K562 (cell line): ENCODE data around the gene PFKL. TPM values are rescaled to one million over a fixed set of nuclear protein-coding genes. Genes with fewer than 3 reads are reported as not detected.

Experiments
- BACH1 ChIP-seq: fragments of 200-800 bp; sonication (Bioruptor generic); IDR thresholded peaks from 2 replicates; pipeline ENCODE4 v1.6.1; 2016; ENCODE audit warnings: missing genetic modification characterization, missing compliant biosample characterization
- BRCA1 ChIP-seq, 2 experiments: fragments of 450-650 bp in 1 of 2; sonication (generic) in 1 of 2; formaldehyde crosslinking in 1 of 2; IDR thresholded peaks; 2 replicates each; pipeline versions ENCODE4 v1.5.0 to v1.6.1; 2017 to 2020; ENCODE audit warnings: mild to moderate bottlenecking in 1 of 2, missing genetic modification reagents in 1 of 2
- CC2D1A ChIP-seq: fragments of 450-650 bp; IDR thresholded peaks from 2 replicates; pipeline ENCODE4 v1.6.1; 2017; ENCODE audit warnings: mild to moderate bottlenecking
- ETV1 ChIP-seq: fragments of 450-650 bp; conservative IDR thresholded peaks from 2 replicates; pipeline ENCODE4 v1.6.1; 2016; ENCODE audit warnings: missing genetic modification characterization, control low read depth, low read depth, missing compliant biosample characterization
- NONO ChIP-seq, 2 experiments: fragments of 200-400 bp in 1 of 2; fragments of 450-650 bp in 1 of 2; formaldehyde crosslinking in 1 of 2; IDR thresholded peaks; 2 replicates each; pipeline ENCODE4 v1.6.1; 2017; ENCODE audit warnings: low read depth in 2 of 2, mild to moderate bottlenecking in 2 of 2, moderate library complexity in 2 of 2, low read length in 1 of 2
- NR1H2 ChIP-seq: sonication (generic); formaldehyde crosslinking; IDR thresholded peaks from 2 replicates; pipeline ENCODE4 v1.4.0; 2020; ENCODE audit warnings: mild to moderate bottlenecking, missing genetic modification reagents
- RFX1 ChIP-seq: fragments of 450-650 bp; IDR thresholded peaks from 2 replicates; pipeline ENCODE4 v1.6.1; 2016; ENCODE audit warnings: mild to moderate bottlenecking, moderate library complexity
- TAL1 ChIP-seq: fragments of 450-650 bp; IDR thresholded peaks from 2 replicates; pipeline ENCODE4 v1.6.1; 2016; ENCODE audit warnings: mild to moderate bottlenecking
- XRCC3 ChIP-seq: fragments of 450-650 bp; IDR thresholded peaks from 2 replicates; pipeline ENCODE4 v1.6.1; 2017; ENCODE audit warnings: mild to moderate bottlenecking, moderate library complexity
- polyA plus RNA-seq, 8 experiments: library from polyadenylated mRNA; depleted of rRNA in 4 of 8; stranded (reverse) in 5 of 8; unstranded in 3 of 8; fragments of >200 nt; fragmentation: Nextera tagmentation in 2 of 8; fragmentation: Illumina TruSeq in 1 of 8; extraction: Ambion mirVana in 2 of 8; extraction: Trizol in 1 of 8; gene quantifications; 2 replicates each; pipeline versions ENCODE4 v1.2.1 to v1.2.3, GENCODE V29; 2011 to 2014; ENCODE audit warnings: inconsistent platforms in 1 of 8, missing spikeins in 1 of 8
- total RNA-seq, 7 experiments: library from RNA; depleted of rRNA in 6 of 7; stranded (reverse); fragments of >200 nt in 6 of 7; fragmentation: Illumina TruSeq in 2 of 7; extraction: Trizol in 2 of 7; gene quantifications; 2 replicates each; pipeline versions ENCODE4 v1.2.1 to v1.2.3, GENCODE V29; 2011 to 2021; ENCODE audit warnings: low replicate concordance in 1 of 7
- TF ChIP-seq, protein P1 (sequence below): sonication (generic); formaldehyde crosslinking; IDR thresholded peaks from 2 replicates; pipeline ENCODE4 v1.8.1; 2023; ENCODE audit warnings: mild to moderate bottlenecking, missing genetic modification reagents, moderate library complexity
- TF ChIP-seq, protein P2 (sequence below): fragments of 250-450 bp; sonication (Bioruptor Pico); IDR thresholded peaks from 2 replicates; pipeline ENCODE4 v1.5.0; 2021; ENCODE audit warnings: mild to moderate bottlenecking, moderate library complexity
- TF ChIP-seq, protein P3 (sequence below): sonication (generic); formaldehyde crosslinking; IDR thresholded peaks from 2 replicates; pipeline ENCODE4 v1.8.0; 2022; ENCODE audit warnings: mild to moderate bottlenecking, missing genetic modification reagents
- TF ChIP-seq, protein P4 (sequence below): sonication (generic); formaldehyde crosslinking; IDR thresholded peaks from 2 replicates; pipeline ENCODE4 v1.8.0; 2022; ENCODE audit warnings: mild to moderate bottlenecking, missing genetic modification reagents
- TF ChIP-seq, protein P5 (sequence below): fragments of 250-450 bp; sonication (Bioruptor Pico); IDR thresholded peaks from 2 replicates; pipeline ENCODE4 v1.4.0; 2020; ENCODE audit warnings: mild to moderate bottlenecking, moderate library complexity

Gene PFKL
- total and polyA plus RNA-seq, 9 of the 15 experiments (the other 6 are each of a cell fraction or from before 2014, with no cell fraction given): 1.1 to 124 (median 45.6) TPM

DNA sequence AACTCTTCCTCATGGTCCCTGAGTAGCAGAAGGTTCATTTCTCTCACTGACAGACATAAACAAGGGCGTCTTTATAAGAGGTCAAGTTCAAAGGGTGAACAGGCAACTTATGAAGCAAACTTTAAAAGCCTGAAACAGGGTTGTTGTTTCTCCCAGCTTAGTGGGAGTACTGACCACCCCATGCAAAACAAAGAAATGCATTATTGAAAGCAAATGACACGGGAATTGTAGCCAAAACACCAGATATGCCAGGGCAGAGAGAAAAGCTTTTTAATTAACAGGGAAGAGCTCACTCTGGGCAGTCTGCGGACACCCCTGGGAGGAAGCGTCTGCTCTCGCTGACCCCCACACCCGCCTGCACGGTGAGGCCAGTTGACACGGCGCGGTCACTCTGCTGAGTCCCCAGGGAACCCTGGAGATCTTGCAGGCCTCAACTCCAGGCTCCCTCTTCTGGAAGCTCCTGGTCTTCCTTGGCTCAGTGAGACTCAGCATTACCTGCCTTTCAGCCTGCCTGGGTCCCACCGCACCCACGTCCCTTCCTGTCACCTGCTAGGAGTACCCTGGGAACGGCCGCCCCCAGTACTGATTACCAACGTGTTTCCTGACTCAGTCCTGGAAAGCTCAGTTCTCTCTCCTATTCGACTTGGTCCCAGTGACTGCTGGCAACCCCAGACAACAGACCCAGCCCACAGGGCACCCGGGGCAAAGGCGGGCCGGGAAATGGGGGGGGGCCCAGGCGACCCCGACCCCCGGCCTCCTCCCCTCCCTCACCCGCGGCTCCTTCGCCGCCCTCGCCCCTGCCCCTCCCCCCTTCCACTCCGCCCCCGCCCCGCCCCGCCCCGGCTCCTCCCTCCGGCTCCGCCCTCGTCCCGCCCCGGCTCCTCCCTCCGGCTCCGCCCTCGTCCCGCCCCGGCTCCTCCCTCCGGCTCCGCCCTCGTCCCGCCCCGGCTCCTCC is 38.4 kb downstream of the PFKL start (continued):
- TF ChIP-seq, protein P1, sequence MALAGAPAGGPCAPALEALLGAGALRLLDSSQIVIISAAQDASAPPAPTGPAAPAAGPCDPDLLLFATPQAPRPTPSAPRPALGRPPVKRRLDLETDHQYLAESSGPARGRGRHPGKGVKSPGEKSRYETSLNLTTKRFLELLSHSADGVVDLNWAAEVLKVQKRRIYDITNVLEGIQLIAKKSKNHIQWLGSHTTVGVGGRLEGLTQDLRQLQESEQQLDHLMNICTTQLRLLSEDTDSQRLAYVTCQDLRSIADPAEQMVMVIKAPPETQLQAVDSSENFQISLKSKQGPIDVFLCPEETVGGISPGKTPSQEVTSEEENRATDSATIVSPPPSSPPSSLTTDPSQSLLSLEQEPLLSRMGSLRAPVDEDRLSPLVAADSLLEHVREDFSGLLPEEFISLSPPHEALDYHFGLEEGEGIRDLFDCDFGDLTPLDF (CRISPR knock-in tag): no peak
- TF ChIP-seq TAL1 (no peak), CC2D1A (no peak), XRCC3 (no peak), NONO (IDR thresholded peaks at IDR 0.05; ENCODE audit: low read depth in 2 of 2, low read length in 1 of 2) (no peak; a peak in 1 of 4 replicates), NR1H2 (no peak), BACH1 (no peak), ETV1 (tag) (no peak), RFX1 (no peak), BRCA1 (IDR thresholded peaks at IDR 0.05) (no peak), BRCA1 (CRISPR knock-in tag; IDR thresholded peaks at IDR 0.05) (no peak)
- TF ChIP-seq, protein P2, sequence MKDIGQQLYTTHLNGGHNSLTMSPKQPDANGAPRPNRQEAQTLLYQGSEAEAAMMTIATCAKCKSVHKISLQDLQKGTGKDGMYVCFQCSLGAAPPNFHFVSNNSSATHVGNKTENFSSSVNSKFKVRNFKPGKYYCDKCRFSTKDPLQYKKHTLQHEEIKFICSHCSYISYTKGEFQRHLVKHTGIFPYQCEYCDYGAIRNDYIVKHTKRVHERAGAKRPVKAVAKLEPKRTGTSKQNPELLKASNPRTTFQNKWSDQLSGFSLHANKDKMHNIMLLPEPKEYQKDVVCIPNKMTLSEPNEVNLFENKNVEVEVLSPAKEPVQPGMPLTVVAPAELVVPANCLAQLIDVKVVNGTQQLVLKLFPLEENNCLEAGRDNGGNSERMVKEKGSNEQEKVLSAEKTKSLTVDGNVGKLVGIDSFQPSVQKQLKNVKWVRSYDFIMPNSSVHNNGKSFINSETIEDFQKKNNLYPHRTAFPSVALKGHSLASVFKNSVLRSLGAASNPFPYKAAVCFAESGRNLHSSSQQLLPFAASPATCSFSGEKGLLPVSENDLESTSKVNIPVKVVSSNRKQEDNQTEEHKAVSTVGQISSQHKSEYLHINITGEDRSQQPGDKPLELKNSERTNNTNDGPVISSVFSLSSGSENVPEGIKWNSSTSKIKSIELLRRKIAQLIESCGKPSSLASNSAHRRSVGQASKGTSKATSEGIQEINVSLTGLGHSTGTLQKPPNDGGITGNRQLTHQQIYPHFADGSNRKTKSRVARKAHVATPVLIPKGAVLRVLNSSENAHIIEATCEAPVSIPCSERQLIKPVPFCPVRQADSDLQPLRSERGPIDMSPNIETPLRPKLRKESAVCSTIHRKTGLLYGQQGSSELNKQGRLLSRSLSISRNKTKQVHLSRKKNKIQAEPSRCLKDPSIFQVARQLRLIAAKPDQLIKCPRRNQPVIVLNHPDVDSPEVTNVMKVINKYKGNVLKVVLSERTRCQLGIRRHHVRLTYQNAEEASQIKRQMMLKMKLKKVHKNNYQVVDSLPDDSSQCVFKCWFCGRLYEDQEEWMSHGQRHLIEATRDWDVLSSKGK (CRISPR knock-in tag): no peak
- TF ChIP-seq, protein P3, sequence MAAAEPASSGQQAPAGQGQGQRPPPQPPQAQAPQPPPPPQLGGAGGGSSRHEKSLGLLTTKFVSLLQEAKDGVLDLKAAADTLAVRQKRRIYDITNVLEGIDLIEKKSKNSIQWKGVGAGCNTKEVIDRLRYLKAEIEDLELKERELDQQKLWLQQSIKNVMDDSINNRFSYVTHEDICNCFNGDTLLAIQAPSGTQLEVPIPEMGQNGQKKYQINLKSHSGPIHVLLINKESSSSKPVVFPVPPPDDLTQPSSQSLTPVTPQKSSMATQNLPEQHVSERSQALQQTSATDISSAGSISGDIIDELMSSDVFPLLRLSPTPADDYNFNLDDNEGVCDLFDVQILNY (CRISPR knock-in tag): no peak
- TF ChIP-seq, protein P4, sequence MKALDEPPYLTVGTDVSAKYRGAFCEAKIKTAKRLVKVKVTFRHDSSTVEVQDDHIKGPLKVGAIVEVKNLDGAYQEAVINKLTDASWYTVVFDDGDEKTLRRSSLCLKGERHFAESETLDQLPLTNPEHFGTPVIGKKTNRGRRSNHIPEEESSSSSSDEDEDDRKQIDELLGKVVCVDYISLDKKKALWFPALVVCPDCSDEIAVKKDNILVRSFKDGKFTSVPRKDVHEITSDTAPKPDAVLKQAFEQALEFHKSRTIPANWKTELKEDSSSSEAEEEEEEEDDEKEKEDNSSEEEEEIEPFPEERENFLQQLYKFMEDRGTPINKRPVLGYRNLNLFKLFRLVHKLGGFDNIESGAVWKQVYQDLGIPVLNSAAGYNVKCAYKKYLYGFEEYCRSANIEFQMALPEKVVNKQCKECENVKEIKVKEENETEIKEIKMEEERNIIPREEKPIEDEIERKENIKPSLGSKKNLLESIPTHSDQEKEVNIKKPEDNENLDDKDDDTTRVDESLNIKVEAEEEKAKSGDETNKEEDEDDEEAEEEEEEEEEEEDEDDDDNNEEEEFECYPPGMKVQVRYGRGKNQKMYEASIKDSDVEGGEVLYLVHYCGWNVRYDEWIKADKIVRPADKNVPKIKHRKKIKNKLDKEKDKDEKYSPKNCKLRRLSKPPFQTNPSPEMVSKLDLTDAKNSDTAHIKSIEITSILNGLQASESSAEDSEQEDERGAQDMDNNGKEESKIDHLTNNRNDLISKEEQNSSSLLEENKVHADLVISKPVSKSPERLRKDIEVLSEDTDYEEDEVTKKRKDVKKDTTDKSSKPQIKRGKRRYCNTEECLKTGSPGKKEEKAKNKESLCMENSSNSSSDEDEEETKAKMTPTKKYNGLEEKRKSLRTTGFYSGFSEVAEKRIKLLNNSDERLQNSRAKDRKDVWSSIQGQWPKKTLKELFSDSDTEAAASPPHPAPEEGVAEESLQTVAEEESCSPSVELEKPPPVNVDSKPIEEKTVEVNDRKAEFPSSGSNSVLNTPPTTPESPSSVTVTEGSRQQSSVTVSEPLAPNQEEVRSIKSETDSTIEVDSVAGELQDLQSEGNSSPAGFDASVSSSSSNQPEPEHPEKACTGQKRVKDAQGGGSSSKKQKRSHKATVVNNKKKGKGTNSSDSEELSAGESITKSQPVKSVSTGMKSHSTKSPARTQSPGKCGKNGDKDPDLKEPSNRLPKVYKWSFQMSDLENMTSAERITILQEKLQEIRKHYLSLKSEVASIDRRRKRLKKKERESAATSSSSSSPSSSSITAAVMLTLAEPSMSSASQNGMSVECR: no peak
- TF ChIP-seq, protein P5, sequence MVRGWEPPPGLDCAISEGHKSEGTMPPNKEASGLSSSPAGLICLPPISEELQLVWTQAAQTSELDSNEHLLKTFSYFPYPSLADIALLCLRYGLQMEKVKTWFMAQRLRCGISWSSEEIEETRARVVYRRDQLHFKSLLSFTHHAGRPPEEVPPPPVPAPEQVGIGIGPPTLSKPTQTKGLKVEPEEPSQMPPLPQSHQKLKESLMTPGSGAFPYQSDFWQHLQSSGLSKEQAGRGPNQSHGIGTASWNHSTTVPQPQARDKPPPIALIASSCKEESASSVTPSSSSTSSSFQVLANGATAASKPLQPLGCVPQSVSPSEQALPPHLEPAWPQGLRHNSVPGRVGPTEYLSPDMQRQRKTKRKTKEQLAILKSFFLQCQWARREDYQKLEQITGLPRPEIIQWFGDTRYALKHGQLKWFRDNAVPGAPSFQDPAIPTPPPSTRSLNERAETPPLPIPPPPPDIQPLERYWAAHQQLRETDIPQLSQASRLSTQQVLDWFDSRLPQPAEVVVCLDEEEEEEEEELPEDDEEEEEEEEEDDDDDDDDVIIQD (CRISPR knock-in tag): peak; percentile 81; the same call in 1 of the 2 replicates
